Kidney tubule cell (primary cell): ENCODE data around the gene C14orf180.

Experiments
- DNase-seq: peaks from one replicate; pipeline ENCODE4 v3.0.0-alpha.2; 2018; ENCODE audit warnings: low spot score

C14orf180 gene

GRCh38 chr14:104579507-104579906 is at the start of gene C14orf180:
TSS of gene C14orf180 (plus strand) at chr14:104579764. CDS start at chr14:104586431, 6,667 bp downstream.
- no peak for DNase-seq

GRCh38 chr14:104530646-104531045 is 48.9 kb upstream of the C14orf180 start:
- DNase-seq: no peak

- no peak for DNase-seq
Observed at GRCh38 chr14:104531421-104532190, 48.0 kb upstream of the C14orf180 start.

GRCh38 chr14:104532191-104532555 is 47.4 kb upstream of the C14orf180 start:
- DNase-seq: peak; percentile 33

DNA sequence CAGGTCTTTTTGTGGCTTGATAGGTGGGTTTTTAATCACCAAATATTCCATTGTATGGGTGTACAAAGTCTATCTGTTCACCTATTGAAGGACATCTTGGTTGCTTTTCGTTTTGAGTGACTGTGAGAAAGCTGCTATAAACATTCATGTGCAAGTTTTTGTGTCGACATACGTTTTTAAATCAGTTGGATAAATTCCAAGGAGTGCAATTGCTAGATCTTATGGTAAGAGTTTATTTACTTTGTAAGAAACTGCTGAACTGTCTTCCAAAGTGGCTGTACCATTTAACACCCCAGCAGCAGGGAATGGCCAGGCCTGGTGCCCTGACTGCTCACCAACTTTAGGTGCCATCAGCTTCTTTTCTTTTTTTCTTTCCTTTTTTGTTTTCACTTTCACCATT is 45.5 kb upstream of the C14orf180 start:
- DNase-seq: no peak

DNA sequence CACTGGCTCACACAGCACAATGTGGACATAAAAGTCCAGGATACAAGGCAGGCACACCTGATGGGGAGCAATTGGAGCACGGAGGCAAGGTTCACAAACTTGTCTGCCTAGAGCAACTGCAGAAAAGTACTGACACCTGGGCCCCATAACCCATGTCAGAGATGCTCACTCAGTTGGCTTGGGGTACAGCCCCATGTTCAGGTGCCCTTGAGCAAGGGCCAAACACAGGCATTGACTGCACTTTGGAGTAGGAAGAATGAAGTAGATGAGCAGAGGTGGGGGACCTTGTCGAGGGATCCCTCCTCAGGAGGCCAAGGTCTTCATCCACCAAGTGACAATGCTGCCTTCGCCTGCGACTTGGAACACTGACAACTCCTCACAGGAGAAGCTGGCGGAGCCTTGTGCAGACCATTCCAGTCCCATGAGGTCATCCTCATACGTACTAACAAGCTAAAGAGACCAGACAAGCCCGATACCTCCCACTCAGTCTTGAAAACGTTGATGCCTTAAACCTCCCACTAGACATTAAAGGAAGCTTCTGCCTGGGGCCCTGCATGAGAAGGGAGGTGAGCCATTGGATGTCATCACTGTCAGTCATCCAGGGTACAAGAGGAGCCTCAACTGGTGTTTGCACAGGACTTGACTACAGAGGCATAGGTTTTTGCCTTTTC is 42.5 kb upstream of the C14orf180 start:
- peak; percentile 82 for DNase-seq

DNA sequence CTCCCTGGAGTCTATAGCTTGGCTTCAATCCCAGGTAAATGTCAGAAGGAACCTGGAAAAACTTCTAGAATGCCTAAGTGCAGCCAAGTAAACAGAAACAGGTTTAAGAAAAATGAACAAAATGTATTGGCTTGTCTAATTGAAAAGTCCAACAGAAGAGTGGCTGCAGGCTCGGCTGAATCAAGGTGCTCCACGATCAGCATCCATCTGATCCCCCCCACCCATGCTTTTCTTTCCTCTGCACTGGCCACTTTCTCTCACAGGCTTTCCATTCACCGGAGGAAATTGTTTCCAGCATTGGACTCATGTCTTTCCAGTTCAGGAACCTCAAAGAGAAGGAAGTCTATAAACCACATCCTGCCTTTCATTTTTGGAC is 42.0 kb upstream of the C14orf180 start:
- peak; percentile 16 for DNase-seq

- no peak for DNase-seq
Observed at GRCh38 chr14:104541905-104542465, 37.6 kb upstream of the C14orf180 start.

- DNase-seq: no peak
Observed at GRCh38 chr14:104542871-104543830, 36.4 kb upstream of the C14orf180 start.

GRCh38 chr14:104544362-104544961 is 35.1 kb upstream of the C14orf180 start:
- no peak for DNase-seq

- no peak for DNase-seq
Observed at GRCh38 chr14:104545151-104545941, 34.2 kb upstream of the C14orf180 start.

DNA sequence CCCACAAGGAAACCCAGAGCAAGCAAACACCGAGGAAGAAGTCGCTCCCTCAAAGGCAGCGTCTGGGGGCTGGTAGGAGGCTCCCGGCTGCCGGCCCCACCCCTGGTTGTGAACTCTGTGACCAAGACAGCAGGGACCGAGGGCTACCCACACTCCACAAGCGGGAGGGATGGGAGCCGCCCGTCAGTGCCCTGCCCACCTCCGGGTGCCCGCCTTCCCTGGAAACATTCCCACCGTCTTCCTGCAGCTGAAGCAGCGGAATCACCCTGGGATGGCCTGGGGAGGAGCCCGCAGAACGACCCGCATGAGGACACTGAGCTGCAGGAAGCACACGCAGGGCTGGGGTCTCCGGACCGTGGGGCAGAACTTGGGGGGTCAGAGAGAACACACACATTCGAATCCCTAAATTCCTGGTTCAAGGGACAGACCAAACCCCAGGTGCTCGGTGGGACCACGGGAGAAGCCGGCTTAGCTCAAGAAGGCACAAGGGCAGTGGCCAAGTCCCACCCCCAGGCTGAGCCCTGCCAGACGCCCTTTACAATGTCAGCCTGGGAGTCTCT is 33.5 kb upstream of the C14orf180 start:
- no peak for DNase-seq

DNA sequence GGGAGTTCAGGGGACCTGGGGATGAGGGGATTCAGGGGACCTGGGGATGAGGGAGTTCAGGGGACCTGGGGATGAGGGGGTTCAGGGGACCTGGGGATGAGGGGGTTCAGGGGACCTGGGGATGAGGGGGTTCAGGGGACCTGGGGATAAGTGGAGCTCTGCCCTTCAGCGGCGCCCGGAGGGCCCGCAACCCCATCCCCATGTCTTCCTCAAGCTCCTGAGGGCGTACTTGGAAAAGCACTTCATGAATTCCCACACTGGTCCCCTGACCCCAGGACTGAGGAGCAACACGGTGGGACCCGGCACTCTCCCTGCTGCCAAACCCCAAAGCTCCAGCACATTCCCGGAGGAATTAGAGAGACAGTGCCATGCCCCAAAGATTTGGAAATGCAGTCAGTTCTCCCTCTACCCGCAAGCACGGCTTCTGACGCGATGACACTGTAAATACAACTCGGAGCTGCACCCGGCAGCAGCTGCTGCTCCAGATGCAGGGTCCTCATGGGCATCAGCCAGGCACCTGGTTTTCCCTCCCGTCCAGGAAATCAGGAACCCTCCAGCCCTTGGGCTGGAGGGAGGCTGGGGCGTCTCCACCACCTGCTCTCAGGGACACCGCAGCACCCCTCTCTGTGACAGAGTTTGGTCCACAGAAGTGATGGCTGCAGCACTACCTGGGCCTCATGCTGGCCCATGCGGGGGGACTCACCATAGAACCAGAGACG is 32.8 kb upstream of the C14orf180 start:
- no peak for DNase-seq

DNA sequence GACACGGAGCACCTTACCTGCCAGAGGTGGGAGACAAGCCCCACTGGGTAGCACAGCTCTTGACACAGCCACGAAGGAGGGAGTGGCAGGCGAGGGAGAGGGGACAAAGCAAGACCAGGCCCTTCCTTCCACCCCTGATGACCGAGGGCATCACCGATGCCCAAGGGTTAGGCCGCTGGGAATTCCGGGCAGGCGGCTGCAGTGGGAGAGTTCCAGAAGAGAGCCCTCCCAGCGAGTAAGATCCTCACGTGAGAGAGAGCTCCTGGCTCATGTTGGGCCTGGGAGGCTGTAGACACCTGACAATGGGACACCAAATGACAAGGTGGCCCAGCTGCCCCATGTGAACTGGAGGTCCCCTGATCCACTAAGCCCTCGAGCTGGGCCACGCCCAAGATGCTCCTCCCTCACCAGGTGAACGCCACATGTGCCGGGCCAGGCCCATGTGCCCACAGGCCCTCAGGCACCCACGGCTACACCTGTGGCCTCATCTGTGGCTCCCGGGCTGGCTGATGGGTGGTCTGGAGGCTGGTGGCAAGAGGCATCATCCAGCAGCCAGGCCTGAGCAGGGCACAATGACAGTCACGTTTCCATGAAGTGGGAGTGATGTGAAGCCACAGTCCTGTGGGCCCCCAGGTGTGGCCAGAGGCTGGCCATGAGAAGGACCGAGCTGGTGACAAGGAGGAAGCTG is 32.1 kb upstream of the C14orf180 start:
- DNase-seq: no peak

DNA sequence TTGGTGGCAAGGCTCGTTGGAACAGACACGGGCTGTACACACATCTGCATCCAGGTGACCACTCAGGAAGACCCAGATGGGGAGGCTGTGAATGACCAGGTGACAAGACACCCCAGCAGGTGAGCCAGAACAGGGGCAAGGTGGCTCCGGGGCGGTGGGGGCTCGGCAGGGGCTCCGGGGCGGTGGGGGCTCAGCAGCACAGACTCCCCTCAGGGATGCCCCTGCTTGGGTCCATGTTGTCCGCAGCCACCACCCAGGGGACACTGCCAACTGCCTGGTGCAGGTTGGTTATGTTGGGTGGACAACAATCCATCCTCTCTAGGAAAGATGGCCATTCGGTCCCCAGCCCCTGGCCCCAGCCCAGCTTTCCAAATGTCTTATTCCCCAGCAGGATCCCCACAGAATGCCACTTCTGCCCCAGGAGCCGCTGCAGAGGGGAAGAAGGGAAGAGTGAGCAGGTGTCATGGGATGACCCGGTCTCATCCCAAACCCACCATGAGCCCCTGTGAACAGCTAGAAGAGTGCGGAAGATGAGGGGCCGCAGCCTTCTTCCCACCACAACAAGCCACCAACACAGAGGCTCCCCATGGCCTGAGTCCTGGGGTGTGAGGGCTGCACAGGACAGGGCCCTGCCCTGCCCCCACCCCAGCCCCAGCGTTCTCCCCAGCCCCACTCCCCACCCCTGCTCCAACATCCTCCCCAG is 31.4 kb upstream of the C14orf180 start:
- DNase-seq: no peak

GRCh38 chr14:104548802-104549535 is 30.6 kb upstream of the C14orf180 start:
- no peak for DNase-seq

DNA sequence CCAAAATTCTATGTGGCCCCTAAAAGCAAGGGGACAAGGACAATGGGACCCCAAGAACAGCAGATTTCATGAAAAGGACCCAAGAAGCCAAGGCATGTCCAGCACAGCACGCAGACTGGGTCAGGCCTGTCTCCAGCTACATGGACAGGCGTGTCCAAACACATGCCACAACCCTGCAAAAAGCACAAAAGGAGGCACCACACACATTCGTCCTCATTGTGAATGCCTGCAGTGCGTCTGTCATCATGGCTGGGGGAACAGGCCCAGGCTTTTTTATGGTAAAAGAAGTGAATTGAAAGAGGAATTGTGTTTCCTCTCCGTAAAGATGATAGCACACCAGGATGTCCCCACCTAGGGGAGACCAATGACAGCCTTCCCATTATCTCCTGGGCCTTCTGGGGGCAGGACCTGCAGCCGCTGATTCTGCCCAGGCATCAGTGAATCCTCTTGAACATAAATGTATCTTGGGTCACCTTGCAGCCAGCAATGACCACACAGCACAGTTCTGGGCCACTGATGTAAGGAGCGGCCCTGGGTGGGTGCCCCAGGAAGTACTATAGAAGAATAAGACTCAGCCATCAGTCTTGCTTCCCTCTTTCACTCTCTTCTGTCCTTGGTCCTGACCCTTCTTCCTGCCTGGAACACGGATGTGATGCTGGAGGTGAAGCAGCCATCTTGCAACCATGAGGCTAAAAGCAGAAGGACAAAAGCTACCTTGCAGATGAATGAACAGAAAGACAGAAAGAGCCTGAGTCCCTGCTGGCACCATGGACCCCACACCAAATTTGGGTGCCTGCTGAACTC is 29.8 kb upstream of the C14orf180 start:
- DNase-seq: no peak
